Activated naive CD8-positive, alpha-beta T cell treated with anti-CD3 and anti-CD28 coated beads, Interleukin-2, amount 10 ng/mL, durations not matched to agents 7 days and 5 days (primary cell): Measurements from ENCODE around the gene DPRX. TPM values are rescaled to one million over a fixed set of nuclear protein-coding genes. Genes with fewer than 3 reads are reported as not detected.
"Not testable (repeated sequence)": the region's sequence is repeated elsewhere in the genome, so short reads cannot be mapped to it uniquely, and the experiment has no call there.

Experiments
- ATAC-seq: fragments of 150-1000 bp; cut with Tn5 transposase; one replicate; pipeline ENCODE4 v1.10.0; 2021; ENCODE audit warnings: low read depth, moderate library complexity
- POLR2A ChIA-PET: fragments of 350-600 bp; sonication (Branson Sonifier 250); formaldehyde crosslinking; loops from one replicate; lab custom pipeline; 2021; ENCODE audit warnings: antibody characterized with exemption; lab: Charles Lee
- DNase-seq: peaks from one replicate; pipeline ENCODE4 v3.0.0; 2021
- H3K27ac Mint-ChIP-seq: one replicate; pipeline ENCODE4 v1.8.0; 2022; ENCODE audit warnings: mild to moderate bottlenecking, mixed read lengths
- H3K27me3 Mint-ChIP-seq: one replicate; pipeline ENCODE4 v1.8.0; 2022; ENCODE audit warnings: mild to moderate bottlenecking, moderate library complexity, mixed read lengths
- H3K36me3 Mint-ChIP-seq: one replicate; pipeline ENCODE4 v1.8.0; 2021; ENCODE audit warnings: mild to moderate bottlenecking, mixed read lengths
- H3K4me1 Mint-ChIP-seq: one replicate; pipeline ENCODE4 v1.8.0; 2021; ENCODE audit warnings: mixed read lengths
- H3K4me3 Mint-ChIP-seq: one replicate; pipeline ENCODE4 v1.8.0; 2022; ENCODE audit warnings: mild to moderate bottlenecking, moderate library complexity, mixed read lengths
- H3K9me3 Mint-ChIP-seq: one replicate; pipeline ENCODE4 v1.8.0; 2021; ENCODE audit warnings: mixed read lengths
- total RNA-seq, 2 experiments: library from RNA; stranded (reverse); gene quantifications; one replicate each; pipeline ENCODE4 v1.2.3, GENCODE V29; 2021

Gene DPRX
- total RNA-seq, 2 experiments from 2014 or later: not detected

- Mint-ChIP-seq H3K9me3 (peaks cover 18% of the 10 kb centered on the region), H3K36me3 (no peaks in the 10 kb centered on the region), H3K4me1 (no peaks in the 10 kb centered on the region), H3K27me3 (no peaks in the 10 kb centered on the region), H3K4me3 (no peak overlapping the region), H3K27ac (no peak overlapping the region)
- POLR2A ChIA-PET: no interaction called here
- DNase-seq (no peak), ATAC-seq (no peak)
Measured at GRCh38 chr19:53655042-53655665, 23.4 kb downstream of the DPRX start.

DNA sequence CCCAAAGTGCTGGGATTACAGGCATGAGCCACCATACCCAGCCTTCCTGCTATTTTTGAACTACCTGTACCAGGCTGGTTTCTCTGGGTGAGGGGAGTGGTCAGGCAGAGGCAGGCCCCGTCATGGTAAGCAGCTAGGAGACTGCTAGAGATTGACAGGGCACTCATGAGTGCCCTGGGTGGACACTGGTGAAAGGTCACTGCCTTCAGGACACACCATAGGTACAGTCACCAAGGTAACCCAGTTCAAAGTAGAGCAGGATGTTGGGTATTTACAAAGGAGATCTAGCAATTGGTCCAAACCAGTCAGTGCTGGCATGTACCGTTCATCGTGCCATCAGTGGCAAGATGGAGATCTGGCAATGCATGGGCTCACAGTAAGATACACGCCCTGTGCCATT lies 25.5 kb downstream of the DPRX start:
- H3K36me3 Mint-ChIP-seq: no peaks in the 10 kb centered on the region
- peaks cover 21% of the 10 kb centered on the region for H3K9me3 Mint-ChIP-seq
- H3K27me3 Mint-ChIP-seq: peaks cover 1% of the 10 kb centered on the region
- no peak for DNase-seq
- no peaks in the 10 kb centered on the region for H3K4me1 Mint-ChIP-seq
- no peak for ATAC-seq
- H3K27ac Mint-ChIP-seq: no peak overlapping the region
- POLR2A ChIA-PET: no interaction called here
- no peak overlapping the region for H3K4me3 Mint-ChIP-seq

DNA sequence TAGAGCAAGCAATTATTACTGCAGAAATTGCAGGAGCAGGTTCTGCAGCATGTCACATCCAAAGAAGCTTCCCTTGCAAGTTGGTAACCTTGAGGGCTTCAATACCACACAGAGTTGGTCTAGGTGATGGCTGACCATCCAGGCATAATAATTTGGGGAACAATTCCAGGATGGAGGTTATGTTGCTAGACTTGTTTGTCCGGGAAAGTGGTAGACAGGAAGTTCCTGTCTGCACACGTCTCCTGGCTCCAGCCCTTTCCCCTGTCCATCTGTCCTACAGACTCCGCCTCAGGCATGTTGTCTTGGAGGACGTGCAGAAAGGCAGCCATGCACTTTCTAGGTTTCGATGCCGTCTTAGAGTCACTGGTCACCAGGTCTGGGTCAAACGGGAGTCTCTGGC lies 26.0 kb downstream of the DPRX start:
- Mint-ChIP-seq H3K9me3 (peaks cover 22% of the 10 kb centered on the region), H3K4me1 (no peaks in the 10 kb centered on the region), H3K27ac (no peak overlapping the region), H3K36me3 (no peaks in the 10 kb centered on the region), H3K4me3 (no peak overlapping the region), H3K27me3 (peaks cover 2% of the 10 kb centered on the region)
- DNase-seq: no peak
- ATAC-seq: no peak
- POLR2A ChIA-PET: no interaction called here

- POLR2A ChIA-PET: no interaction called here
- H3K36me3 Mint-ChIP-seq: no peaks in the 10 kb centered on the region
- no peak for ATAC-seq
- peaks cover 21% of the 10 kb centered on the region for H3K9me3 Mint-ChIP-seq
- H3K4me1 Mint-ChIP-seq: no peaks in the 10 kb centered on the region
- peaks cover 2% of the 10 kb centered on the region for H3K27me3 Mint-ChIP-seq
- no peak overlapping the region for H3K27ac Mint-ChIP-seq
- no peak for DNase-seq
- no peak overlapping the region for H3K4me3 Mint-ChIP-seq
Measured at GRCh38 chr19:53659292-53659691, 27.5 kb downstream of the DPRX start.

DNA sequence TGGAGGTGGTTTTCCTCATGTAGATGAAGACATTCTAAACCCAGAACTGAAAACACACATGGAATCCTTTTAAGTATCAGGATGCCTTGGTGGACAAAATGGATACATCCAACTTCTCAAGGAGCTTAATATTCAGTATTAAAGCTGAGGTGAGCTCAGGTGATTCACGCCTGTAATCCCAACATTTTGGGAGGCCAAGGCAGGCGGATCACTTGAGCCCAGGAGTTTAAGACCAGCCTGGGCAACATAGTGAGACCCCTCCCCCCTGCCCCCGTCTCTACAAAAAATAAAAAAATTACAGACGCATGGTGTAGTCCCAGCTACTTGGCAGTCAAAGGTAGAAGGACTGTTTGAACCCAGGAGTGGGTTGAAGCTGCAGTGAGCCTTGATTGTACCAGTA lies 28.8 kb downstream of the DPRX start:
- peaks cover 17% of the 10 kb centered on the region for H3K9me3 Mint-ChIP-seq
- ATAC-seq (no peak), DNase-seq (no peak)
- no peak overlapping the region for H3K4me3 Mint-ChIP-seq
- POLR2A ChIA-PET: no interaction called here
- H3K27ac Mint-ChIP-seq: no peak overlapping the region
- H3K36me3 Mint-ChIP-seq: no peaks in the 10 kb centered on the region
- no peaks in the 10 kb centered on the region for H3K4me1 Mint-ChIP-seq
- peaks cover 2% of the 10 kb centered on the region for H3K27me3 Mint-ChIP-seq

GRCh38 chr19:53662209-53662608 lies 30.4 kb downstream of the DPRX start:
- Mint-ChIP-seq H3K4me1 (no peaks in the 10 kb centered on the region), H3K27ac (no peak overlapping the region), H3K36me3 (no peaks in the 10 kb centered on the region), H3K9me3 (peaks cover 13% of the 10 kb centered on the region), H3K4me3 (no peak overlapping the region), H3K27me3 (peaks cover 2% of the 10 kb centered on the region)
- POLR2A ChIA-PET: no interaction called here
- no peak for DNase-seq
- no peak for ATAC-seq

DNA sequence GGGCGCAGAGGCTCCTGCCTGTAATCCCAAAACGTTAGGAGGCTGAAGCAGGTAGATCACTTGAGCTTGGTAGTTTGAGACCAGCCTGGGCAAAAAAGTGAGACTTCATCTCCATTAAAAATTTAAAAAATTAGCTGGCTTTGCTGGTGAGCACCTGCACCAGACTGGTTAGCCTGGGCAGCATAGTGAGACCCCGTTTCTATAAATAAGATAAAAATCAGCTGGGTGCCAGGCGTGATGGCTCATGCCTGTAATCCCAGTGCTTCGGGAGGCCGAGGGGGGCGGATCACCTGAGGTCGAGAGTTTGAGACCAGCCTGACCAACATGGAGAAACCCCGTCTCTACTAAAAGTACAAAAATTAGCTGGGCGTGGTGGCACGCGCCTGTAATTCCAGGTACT lies 32.4 kb downstream of the DPRX start:
- POLR2A ChIA-PET: no interaction called here
- peaks cover 2% of the 10 kb centered on the region for H3K27me3 Mint-ChIP-seq
- peaks cover 8% of the 10 kb centered on the region for H3K9me3 Mint-ChIP-seq
- no peaks in the 10 kb centered on the region for H3K36me3 Mint-ChIP-seq
- ATAC-seq (no peak), DNase-seq (no peak)
- H3K27ac Mint-ChIP-seq: no peak overlapping the region
- no peaks in the 10 kb centered on the region for H3K4me1 Mint-ChIP-seq
- no peak overlapping the region for H3K4me3 Mint-ChIP-seq

- DNase-seq: no peak
- no peaks in the 10 kb centered on the region for H3K36me3 Mint-ChIP-seq
- no peak for ATAC-seq
- H3K27me3 Mint-ChIP-seq: peaks cover 2% of the 10 kb centered on the region
- H3K4me3 Mint-ChIP-seq: no peak overlapping the region
- H3K4me1 Mint-ChIP-seq: no peaks in the 10 kb centered on the region
- peaks cover 8% of the 10 kb centered on the region for H3K9me3 Mint-ChIP-seq
- POLR2A ChIA-PET: no interaction called here
- no peak overlapping the region for H3K27ac Mint-ChIP-seq
Measured at GRCh38 chr19:53664760-53665159, 33.0 kb downstream of the DPRX start.

- H3K4me3 Mint-ChIP-seq, H3K36me3 Mint-ChIP-seq, H3K27me3 Mint-ChIP-seq, DNase-seq, H3K9me3 Mint-ChIP-seq, H3K4me1 Mint-ChIP-seq, H3K27ac Mint-ChIP-seq, POLR2A ChIA-PET, ATAC-seq: not testable (repeated sequence)
Measured at GRCh38 chr19:53666331-53666730, 34.5 kb downstream of the DPRX start.

- H3K27me3 Mint-ChIP-seq, POLR2A ChIA-PET, ATAC-seq, DNase-seq, H3K36me3 Mint-ChIP-seq, H3K4me1 Mint-ChIP-seq, H3K27ac Mint-ChIP-seq, H3K4me3 Mint-ChIP-seq, H3K9me3 Mint-ChIP-seq: not testable (repeated sequence)
Measured at GRCh38 chr19:53668804-53669203, 37.0 kb downstream of the DPRX start.

DNA sequence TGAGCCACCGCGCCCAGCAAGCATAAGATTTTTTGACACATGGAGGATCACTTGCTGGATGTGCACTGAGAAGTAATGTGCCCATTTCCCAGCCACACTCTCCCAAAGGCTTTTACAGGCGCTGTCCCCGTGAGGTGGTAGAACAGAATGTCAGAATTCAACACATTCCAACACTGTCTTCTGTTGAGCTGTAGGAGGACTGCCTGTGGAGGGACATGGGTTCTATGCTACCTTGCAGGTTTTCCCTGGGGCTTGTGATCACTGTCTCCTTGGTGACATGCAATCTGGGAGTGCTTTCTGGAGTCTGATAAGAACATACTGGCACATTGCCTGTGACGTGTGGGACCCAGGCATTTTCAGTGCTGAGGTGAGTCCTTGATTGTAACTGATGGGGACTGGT lies 38.5 kb downstream of the DPRX start:
- peaks cover 2% of the 10 kb centered on the region for H3K9me3 Mint-ChIP-seq
- H3K4me3 Mint-ChIP-seq: no peak overlapping the region
- H3K4me1 Mint-ChIP-seq: no peaks in the 10 kb centered on the region
- DNase-seq: no peak
- no peaks in the 10 kb centered on the region for H3K36me3 Mint-ChIP-seq
- POLR2A ChIA-PET: no interaction called here
- no peak for ATAC-seq
- H3K27me3 Mint-ChIP-seq: no peaks in the 10 kb centered on the region
- H3K27ac Mint-ChIP-seq: no peak overlapping the region

- H3K9me3 Mint-ChIP-seq: peaks cover 4% of the 10 kb centered on the region
- H3K27ac Mint-ChIP-seq: no peak overlapping the region
- no peaks in the 10 kb centered on the region for H3K4me1 Mint-ChIP-seq
- no peaks in the 10 kb centered on the region for H3K36me3 Mint-ChIP-seq
- H3K27me3 Mint-ChIP-seq: no peaks in the 10 kb centered on the region
- ATAC-seq (no peak), DNase-seq (no peak)
- POLR2A ChIA-PET: no interaction called here
- no peak overlapping the region for H3K4me3 Mint-ChIP-seq
Measured at GRCh38 chr19:53671663-53672062, 39.9 kb downstream of the DPRX start.
